ENCODE measurements around the gene ARHGAP26.
"Not testable (repeated sequence)": the region's sequence is repeated elsewhere in the genome, so short reads cannot be mapped to it uniquely, and the experiment has no call there.

ARHGAP26 gene

DNA sequence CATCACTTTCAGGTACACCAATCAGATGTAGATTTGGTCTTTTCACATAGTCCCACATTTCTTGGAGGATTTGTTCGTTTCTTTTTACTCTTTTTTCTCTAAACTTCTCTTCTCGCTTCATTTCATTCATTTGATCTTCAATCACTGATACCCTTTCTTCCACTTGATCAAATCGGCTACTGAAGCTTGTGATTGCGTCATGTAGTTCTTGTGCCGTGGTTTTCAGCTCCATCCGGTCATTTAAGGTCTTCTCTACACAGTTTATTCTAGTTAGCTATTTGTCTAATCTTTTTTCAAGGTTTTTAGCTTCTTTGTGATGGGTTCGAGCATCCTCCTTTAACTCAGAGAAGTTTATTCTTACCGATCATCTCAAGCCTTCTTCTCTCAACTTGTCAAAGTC lies 219.9 kb downstream of the ARHGAP26 start:
- DNase-seq (ENCODE audit: low spot score), result not testable (repeated sequence)

DNA sequence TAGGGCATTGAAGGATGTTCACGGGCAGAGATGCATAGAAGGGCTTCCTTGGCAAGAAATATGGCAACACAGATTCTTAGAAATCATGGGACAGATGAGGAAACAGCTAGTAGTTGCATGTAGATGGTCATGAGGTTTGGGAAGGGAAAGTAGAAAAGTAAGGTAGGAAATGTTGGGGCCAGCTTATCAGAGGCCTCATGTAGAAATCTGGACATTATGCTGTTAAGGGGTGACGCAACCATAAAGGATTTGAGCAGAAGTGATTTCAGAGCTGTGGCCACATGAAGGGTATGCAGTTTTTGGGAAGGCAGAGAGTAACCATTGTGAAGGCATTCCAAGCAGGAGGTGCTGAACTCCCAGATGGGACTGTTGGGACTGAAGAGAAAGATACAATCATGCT lies 224.0 kb downstream of the ARHGAP26 start:
- no peak for DNase-seq (ENCODE audit: low spot score)

DNA sequence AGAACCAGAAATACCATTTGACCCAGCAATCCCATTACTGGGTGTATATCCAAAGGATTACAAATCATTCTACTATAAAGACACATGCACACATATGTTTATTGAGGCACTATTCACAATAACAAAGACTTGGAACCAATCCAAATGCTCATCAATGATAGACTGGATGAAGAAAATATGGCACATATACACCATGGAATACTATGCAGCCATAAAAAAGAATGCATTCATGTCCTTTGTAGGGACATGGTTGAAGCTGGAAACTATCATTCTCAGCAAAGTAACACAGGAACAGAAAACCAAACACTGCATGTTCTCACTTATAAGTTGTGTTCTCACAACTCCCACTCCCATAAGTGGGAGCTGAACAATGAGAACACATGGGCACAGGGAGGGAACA lies 225.4 kb downstream of the ARHGAP26 start:
- DNase-seq (ENCODE audit: low spot score), result not testable (repeated sequence)

DNA sequence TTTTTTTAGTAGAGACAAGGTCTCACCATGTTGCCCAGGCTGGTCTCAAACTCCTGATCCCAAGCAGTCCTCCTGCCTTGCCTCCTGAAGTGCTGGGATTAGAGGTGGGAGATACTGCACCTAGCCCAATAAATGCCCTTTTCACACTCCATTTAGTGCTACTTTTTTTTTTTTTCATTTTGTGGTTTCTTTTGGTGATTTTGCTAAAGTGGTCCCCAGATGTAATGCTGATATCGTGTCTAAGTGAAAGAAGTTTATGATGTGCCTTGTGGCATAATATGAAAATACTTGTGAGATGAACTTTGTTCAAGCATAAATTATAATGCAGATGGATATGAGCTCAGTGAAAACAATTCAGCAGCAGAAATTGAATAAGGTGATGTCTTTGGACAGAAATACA lies 227.4 kb downstream of the ARHGAP26 start:
- DNase-seq (ENCODE audit: low spot score), result no peak

DNA sequence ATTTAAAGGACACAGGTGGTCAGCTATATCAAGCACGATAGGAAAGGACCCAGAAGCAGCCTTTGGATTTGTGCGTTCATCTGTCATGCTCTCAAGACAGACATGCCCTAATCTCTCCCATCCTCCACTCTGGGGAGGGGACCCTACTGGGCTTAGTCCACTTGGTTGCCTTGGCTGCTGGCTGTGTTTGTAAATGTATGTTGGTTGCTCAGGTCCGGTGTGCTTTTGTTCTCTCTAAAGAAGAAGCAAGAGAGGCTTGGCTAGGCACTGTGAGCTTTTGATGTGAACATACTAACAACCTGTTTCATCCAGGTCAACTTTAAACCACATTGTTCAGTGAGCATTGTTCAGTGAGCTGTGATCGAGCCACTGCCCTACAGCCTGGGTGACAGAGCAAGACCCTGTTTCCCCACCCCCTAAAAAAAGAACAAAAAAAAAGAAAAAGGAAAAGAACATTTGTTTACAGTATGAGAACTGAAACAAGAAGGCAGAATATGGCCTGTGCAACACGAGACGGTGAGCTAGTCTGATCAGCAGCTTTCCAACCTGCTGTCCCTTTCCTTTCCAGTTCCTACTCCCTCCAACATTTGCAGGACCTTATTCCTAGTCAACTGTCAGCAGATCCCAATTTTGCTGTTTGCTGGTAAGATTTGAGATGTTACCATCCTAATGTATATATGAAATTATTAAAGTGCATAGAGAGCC lies 228.3 kb downstream of the ARHGAP26 start:
- DNase-seq (ENCODE audit: low spot score), result no peak

DNA sequence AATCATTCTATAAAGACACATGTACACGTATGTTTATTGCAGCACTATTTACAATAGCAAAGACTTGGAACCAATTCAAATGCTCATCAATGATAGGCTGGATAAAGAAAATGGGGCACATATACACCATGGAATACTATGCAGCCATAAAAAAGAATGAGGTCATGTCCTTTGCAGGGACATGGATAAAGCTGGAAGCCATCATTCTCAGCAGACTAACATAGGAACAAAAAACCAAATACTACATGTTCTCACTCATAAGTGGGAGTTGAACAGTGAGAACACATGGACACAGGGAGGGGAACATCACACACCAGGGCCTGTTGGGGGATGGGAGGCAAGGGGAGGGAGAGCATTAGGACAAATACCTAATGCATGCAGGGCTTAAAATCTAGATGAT lies 230.4 kb downstream of the ARHGAP26 start:
- not testable (repeated sequence) for DNase-seq (ENCODE audit: low spot score)

DNA sequence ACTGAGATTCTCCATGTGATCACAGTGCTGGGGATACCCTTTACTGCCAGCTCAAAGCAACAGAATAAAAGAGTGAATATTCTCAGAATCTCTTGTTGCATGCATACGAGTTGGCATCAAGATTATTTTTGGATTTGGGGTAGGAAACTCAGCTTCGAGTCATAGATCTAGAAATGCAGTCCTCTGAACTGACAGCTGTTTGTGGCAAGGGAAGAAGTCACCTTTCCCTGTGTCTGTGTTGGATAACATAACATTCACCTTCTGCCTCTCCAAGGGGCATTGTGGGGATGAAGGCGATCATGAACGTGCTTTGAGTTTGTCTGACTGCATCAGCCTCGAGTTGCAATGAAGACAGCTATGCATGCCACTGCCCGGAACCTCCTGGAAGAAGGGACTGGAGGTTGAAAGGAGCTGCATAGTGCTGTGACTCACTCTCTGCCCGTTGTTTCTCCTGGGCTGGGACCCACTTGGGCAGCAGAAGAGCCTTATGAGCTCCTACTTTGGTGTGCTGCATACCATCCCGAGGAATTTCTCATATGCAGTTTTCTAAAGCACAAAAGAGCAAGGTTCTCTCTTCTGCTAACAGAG lies 231.7 kb downstream of the ARHGAP26 start:
- DNase-seq (ENCODE audit: low spot score), result no peak

DNA sequence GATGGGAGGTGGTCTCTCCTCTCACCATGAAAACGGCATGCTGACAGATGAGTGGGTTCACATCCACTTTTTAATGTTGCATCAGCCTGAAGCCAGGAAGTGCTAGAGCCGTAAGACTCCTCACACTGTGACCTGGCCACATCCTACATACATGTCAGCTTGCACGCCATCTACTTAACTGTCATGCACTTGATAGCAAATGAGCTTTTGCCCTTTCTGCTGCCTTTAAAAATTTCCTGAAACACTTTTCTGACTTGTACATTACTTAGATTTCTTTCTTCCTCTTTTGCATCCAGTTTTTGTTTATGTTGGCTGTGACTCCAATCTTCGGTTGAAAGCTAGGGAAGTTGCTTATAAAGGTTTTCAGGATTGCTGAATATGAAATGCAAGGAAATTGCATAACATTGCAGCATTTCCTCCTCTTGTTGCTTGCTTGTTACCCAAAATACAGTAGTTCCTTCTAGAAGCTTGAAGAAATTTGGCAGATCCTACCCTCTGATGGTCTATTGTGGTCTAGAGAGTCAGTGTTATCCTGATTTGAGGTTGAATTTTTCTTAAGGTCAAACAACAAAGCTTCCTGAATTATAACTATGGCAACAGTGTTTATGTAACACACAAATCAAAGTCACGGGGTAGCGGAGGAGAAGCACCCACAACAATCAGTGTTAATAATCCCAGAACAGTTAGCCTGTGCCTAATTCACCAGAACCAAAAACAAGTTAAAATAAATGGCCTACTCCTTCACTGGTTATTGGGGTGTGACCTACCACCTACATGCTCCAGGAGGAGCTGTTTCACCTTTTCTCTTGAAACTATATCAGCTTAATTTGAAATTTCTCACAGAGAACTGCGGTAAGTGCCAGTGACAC lies 232.5 kb downstream of the ARHGAP26 start:
- DNase-seq (ENCODE audit: low spot score), result peak; percentile 67

DNA sequence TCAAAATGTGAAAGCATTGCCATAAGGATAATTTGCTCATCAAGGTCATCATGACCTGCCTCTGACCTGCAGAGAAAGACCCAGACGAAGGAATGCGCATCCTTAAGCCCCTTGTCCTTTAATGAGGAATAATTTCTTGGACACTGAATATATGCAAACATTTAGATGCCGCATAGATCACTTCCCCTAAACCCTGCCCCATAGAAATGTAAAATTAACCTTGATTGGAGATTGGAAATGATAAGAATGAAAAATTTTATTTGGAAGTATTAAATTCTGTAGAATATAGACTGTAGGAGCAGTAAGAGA lies 233.1 kb downstream of the ARHGAP26 start:
- DNase-seq (ENCODE audit: low spot score), result no peak

DNA sequence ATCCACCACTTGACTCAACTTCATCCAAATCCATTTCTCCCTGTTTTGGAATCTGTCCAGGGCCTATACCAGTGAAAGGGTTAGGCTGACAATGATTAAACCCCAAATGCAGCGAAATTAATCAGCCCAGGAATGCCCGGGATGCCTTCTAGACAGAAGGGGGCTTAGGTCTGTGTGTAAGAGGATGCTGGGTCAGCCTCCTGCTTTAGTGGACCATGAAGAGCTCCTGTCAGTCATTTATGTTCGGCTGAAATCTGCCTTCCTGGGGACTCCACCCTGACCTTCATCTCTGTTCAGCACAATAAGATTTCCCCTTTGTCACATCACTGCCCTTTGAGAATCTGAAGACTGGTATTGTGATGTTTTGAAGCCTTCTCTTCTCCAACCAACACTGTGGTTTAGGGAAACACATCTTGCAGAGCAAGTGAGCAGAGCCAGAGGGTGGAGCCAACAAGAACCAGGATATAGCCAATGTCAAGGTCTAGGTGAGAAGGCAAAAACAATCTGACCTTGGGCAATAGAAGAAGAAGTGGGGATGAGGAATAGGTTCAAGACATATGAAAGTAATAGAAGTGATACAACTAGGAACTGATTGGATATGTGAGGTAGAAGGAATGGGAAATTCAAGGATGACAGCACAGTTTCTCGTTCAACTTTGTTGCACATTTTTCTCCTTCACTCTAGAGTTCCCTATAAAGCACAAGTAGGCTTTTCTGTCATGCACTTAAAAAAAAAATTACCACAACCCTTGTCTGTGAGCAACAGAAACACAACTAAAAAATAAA lies 234.4 kb downstream of the ARHGAP26 start:
- DNase-seq (ENCODE audit: low spot score), result no peak

DNA sequence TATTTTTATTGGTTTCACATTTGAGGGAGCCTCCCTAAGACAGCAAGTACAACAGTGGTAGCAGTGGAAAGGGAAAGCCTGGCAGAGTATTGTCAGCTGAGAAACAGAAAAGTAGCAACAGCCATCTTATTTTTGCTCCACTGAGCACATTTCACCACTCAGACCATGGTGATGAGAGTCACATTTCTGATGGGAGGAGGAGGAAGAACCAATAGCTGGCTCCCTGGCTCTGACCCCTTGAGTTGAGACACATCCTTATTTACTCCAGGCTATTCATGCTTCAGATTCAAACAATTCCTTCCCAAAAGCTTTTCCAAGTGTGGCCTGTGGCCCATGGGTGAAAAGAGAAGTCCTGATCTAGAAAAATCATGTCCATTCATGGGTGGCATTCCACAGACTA lies 236.3 kb downstream of the ARHGAP26 start:
- DNase-seq (ENCODE audit: low spot score), result no peak

DNA sequence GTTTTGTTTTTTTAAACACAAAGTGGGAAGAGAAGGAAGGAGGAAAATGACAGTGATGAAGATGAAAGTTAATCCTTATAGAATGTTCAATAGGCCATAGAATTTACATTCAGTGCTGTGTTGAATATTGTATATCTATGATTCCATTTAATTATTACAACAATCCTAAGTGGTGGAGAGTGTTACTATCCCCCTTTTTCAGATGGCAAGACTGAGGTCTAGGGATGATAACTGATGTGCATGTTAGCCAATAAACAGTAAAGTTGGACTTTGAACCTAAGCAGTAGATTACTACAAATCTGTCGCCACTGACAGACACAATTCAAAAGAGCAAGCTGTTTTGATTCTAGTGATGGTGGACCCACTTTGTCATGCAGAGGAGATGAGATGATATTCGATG lies 237.9 kb downstream of the ARHGAP26 start:
- DNase-seq (ENCODE audit: low spot score), result no peak

DNA sequence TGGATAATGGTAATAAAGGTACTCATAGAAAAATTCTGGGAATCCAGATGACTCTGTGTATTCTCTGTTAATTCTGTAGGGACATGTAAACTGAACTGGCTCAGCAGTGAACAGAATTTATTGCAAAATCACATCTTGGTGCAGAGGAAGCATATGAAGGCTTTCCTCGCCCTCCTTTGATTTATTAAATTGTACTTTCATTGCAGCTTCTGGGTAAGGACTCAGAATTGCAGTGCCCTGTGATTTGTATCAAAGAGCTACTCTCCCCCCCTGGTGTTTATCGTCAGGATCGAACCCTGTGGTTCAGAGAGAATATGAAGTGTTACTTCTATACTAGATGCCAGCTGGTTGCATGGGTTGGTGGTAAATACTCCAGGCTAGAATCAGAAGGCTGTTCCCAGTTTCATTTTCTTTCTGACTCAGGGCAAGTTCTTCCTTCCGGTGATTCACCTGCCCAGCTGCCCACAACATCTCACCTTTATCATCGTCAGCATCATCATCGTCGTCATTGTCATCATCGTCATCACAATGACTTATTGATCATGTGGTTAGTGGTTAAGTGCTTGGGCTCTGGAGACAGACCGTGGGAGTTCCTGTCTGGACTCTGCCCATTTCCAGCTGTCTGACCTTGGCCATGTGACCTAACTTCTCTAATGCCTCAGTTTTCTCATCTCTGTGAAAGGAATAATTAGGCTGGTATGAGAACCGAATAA lies 238.8 kb downstream of the ARHGAP26 start:
- DNase-seq (ENCODE audit: low spot score), result no peak

DNA sequence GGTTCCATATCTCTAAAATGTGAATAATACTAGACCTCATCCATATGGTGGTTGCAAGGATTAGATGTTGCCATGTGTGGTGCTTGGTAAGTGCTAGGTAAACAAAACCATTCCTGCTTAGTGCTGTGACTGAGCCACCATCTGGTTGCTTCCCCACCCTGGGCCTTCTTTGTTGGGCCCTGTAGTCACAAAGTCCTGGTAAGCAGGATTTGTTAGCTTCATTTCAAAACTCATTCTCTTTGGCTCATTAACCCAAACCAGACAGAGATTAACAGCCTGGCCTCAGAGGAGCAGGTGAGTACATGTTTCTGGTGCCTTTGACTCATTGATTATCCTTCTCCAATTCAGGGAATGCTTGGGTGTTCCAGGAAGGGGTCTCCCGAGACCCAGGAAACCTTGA lies 240.2 kb downstream of the ARHGAP26 start:
- no peak for DNase-seq (ENCODE audit: low spot score)

DNA sequence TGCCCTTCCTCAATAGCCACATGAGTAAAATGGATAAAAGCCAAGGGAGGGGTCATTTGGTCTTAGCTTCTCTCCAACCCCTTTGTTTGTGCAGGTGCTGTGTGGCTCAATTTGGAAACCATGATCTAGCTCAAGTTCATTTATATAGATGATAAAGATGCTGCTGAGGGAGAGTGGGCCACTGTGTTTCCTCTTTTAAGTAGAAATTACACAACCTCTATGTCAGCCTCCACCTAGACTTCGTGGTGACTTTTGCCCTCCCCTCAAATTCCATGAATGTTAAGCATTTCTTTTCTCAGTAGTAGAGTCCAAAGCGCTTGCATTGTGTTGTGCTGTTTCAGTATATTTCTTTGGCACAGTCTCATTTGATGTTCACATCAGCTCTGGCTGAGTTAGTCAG lies 241.4 kb downstream of the ARHGAP26 start:
- no peak for DNase-seq (ENCODE audit: low spot score)

DNA sequence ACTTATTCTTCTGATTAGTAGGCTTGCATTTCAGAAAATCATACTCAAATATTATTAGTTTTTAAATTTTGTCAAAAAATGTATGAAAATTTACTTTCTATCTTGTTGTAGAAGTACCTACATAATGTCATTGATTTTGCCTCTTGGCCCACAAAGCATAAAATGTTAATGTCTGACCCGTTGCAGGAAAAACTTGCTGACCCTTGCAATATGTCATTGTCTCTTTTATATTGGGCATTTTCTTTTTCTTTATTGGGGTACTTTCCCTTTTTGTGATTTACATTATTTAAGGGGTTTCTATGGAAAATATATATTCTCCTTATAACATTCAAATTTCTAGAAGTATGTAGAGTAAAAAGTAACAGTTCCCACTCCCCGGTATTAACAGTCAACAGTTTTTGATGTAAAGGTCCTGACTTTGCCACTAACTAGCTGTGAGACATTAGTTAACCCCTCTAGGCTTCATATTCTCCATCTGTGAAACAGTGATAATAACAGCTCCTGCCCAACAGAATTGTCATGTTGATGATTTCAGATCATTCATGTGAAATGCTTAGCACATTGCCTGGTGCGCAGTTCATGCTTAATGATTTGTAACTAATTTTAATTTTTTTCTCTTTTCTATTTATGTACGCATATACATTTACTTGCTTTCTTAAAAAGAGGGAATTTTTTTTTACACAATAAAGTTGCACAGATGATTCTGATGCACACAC lies 243.2 kb downstream of the ARHGAP26 start:
- no peak for DNase-seq (ENCODE audit: low spot score)

DNA sequence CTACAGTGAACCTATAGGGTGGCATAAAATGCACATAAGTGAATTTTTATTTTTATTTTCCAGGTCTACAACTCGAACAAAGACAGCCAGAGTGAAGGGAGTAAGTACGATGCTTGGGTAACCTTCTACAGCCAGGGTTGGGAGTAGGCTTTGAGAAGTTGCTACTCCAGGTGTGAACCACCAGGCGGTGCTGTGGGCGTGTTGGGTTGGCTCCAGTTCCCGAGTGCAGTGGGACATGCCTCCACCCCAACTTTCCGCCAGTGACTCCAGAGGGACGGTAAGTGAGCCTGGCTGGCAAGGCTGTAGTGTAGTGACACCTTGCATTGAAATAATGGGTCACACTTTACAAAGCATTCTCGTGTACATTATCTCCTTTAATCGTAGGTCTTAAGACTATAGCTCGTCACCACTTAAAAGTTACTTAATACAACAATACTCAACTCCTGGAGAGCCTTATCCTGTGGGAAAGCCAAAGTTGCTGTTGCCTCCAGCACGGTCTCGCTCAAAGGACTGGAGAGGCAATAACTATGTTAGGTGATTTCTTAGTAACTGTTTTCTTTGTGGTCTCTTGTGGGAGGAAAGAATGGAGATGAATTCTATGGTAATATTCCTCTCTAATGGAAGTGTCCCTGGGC lies 244.0 kb downstream of the ARHGAP26 start:
- DNase-seq (ENCODE audit: low spot score), result no peak

DNA sequence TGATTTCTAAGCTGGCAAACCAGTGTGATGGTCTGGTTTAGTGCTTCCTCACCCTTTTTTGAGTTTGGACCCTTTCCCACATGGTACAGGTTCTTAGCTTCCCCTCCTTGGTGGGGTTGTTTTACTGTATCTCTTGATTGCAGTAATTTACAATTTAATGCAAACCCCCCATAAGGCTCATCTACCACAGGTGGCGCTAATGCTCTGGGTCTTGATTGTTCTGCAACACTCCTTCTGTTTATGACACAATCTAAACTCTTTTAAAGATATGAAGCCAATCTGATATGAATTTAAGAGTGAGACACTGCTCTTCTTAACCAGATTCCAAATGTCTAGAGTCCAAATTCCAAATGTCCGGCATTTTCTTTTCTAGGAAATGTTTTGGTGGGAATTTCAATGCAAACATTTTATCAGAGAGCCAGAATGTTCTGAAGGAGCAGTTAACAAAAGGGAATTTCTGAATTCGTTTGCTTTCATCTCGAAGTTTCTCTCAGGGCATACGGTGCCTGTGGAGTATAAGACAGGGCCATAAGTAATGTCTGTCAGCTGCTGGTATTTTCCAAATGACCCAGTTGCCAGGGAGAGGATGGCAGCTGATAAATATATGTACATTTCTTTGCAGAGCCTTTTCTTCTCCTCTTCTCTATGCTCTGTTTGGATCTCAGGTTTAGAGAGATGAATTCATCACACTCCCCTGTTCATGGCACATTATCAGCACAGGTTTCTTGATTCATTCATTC lies 246.8 kb downstream of the ARHGAP26 start:
- DNase-seq (ENCODE audit: low spot score), result no peak

DNA sequence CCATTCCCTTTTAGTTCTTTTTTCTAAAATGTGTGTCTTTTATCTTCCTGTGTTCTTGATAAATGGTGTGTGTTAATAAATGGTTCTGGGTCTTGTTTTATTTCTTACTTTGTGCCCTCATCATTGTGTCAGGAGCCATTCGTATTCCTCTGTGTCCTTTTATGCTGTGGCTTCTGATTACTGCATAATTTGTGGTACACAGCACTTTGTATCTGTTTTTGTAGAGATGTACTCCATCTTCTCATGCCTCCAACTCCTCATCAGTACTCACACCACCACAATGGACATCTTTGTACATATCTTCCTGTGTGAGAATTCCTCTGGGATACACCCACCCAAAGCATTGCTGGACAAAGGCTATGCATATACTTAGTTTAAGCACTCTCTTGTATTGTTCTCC lies 247.4 kb downstream of the ARHGAP26 start:
- DNase-seq (ENCODE audit: low spot score), result no peak

DNA sequence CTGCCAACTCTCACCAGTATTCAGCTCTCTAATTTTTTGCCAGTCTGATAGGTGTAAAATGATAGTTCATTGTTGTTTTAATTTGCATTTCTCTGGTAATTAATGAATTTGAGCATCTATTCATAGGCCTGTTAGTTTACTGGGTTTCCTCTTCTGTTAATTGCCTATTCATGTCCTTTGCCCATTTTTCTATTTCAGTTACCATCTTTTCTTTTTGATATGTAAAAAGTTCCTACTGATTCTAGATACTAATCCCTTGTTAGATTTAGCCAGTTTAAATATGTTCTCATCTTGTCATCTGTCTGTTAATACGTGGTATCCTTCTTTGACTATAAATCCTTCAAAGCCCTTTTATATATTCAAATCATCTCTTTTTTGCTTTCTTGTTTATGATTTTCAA lies 247.8 kb downstream of the ARHGAP26 start:
- DNase-seq (ENCODE audit: low spot score), result no peak
